ENCODE measurements around the gene PDYN. TPM values are rescaled to one million over a fixed set of nuclear protein-coding genes. Genes with fewer than 3 reads are reported as not detected.
A peak's percentile ranks its signal among the peaks of the same experiment; 100 is the strongest.

Gene PDYN
- total RNA-seq, 4 donors from 2014 or later, result not detected

- no peak for DNase-seq
- Histone ChIP-seq H3K4me3 (no peak overlapping the region), H3K4me1 (peaks cover 0 to 23% (median 0%) of the 10 kb centered on the region in 4 donors), H3K27ac (no peak overlapping the region), H3K36me3 (no peaks in the 10 kb centered on the region), H3K27me3 (no peaks in the 10 kb centered on the region), H3K9me3 (no peaks in the 10 kb centered on the region)
- no peak for TF ChIP-seq POLR2A (IDR thresholded peaks at IDR 0.05)
- TF ChIP-seq, protein P1, sequence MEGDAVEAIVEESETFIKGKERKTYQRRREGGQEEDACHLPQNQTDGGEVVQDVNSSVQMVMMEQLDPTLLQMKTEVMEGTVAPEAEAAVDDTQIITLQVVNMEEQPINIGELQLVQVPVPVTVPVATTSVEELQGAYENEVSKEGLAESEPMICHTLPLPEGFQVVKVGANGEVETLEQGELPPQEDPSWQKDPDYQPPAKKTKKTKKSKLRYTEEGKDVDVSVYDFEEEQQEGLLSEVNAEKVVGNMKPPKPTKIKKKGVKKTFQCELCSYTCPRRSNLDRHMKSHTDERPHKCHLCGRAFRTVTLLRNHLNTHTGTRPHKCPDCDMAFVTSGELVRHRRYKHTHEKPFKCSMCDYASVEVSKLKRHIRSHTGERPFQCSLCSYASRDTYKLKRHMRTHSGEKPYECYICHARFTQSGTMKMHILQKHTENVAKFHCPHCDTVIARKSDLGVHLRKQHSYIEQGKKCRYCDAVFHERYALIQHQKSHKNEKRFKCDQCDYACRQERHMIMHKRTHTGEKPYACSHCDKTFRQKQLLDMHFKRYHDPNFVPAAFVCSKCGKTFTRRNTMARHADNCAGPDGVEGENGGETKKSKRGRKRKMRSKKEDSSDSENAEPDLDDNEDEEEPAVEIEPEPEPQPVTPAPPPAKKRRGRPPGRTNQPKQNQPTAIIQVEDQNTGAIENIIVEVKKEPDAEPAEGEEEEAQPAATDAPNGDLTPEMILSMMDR (IDR thresholded peaks at IDR 0.05), result no peak
These were observed 47.5 kb downstream of the PDYN start for GRCh38 chr20:1946442-1946761.

GRCh38 chr20:1945660-1946059 is 48.2 kb downstream of the PDYN start:
- H3K4me1 ChIP-seq, result peaks cover 0 to 23% (median 0%) of the 10 kb centered on the region in 4 donors
- no peak overlapping the region for H3K4me3 ChIP-seq
- H3K36me3 ChIP-seq, result no peaks in the 10 kb centered on the region
- no peaks in the 10 kb centered on the region for H3K27me3 ChIP-seq
- TF ChIP-seq, protein P1 (IDR thresholded peaks at IDR 0.05), result no peak
- TF ChIP-seq POLR2A (IDR thresholded peaks at IDR 0.05), result no peak
- H3K27ac ChIP-seq, result peak overlapping the region in 2 of 4 donors; percentile 6 to 27
- DNase-seq, result no peak
- no peaks in the 10 kb centered on the region for H3K9me3 ChIP-seq

GRCh38 chr20:1945134-1945618 is 48.7 kb downstream of the PDYN start:
- no peaks in the 10 kb centered on the region for H3K9me3 ChIP-seq
- no peak overlapping the region for H3K4me3 ChIP-seq
- no peaks in the 10 kb centered on the region for H3K36me3 ChIP-seq
- H3K27me3 ChIP-seq, result no peaks in the 10 kb centered on the region
- no peak for TF ChIP-seq POLR2A (IDR thresholded peaks at IDR 0.05)
- TF ChIP-seq, protein P1 (IDR thresholded peaks at IDR 0.05), result no peak
- peaks cover 0 to 23% (median 0%) of the 10 kb centered on the region in 4 donors for H3K4me1 ChIP-seq
- H3K27ac ChIP-seq, result peak overlapping the region in 2 of 4 donors; percentile 6 to 27
- peak in 2 of 3 donors; percentile 31 to 65 for DNase-seq

- Histone ChIP-seq H3K4me1 (peaks cover 0 to 23% (median 0%) of the 10 kb centered on the region in 4 donors), H3K27ac (no peak overlapping the region), H3K9me3 (no peaks in the 10 kb centered on the region), H3K4me3 (no peak overlapping the region), H3K36me3 (no peaks in the 10 kb centered on the region), H3K27me3 (no peaks in the 10 kb centered on the region)
- DNase-seq, result no peak
- TF ChIP-seq, protein P1 (IDR thresholded peaks at IDR 0.05), result no peak
- no peak for TF ChIP-seq POLR2A (IDR thresholded peaks at IDR 0.05)
These were observed 49.3 kb downstream of the PDYN start for GRCh38 chr20:1944345-1945091.

DNA sequence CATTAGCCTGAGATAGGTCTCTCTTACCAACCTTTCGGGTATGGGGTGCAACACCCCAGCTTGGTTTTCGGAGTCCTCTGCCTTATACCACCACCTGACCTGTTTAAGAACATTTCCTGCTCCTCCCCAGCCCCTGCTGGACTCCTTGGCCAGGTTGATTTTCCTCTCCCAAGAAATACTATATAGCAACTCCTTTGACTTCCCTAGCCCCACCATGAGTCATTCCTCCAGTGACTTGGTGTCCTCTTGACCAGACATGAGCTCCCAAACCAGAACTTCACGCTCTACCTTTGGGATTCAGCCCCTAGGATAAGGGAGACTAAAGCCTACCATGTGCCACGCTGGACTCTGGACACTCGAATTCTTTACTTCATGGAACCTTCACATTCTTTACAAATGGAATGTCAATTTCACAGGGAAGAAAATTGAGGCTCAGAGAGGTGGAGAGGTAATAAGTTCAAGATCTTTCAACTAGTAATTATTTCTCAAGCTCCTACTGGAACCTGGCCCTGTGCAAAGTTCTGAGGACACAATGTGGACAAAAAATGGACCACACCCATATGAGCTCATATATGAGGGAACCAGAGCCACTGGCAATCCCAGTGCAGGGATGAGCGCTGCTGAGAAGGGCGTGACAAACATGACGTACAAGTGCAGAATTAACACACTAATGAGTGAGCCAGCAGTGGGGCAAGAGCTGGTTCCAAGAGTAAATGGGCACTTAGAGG is 50.4 kb downstream of the PDYN start:
- Histone ChIP-seq H3K9me3 (no peaks in the 10 kb centered on the region), H3K27me3 (no peaks in the 10 kb centered on the region), H3K4me3 (no peak overlapping the region), H3K36me3 (peaks cover 0 to 2% (median 0%) of the 10 kb centered on the region in 3 donors), H3K27ac (peak overlapping the region in 1 of 4 donors; percentile 69), H3K4me1 (peaks cover 0 to 23% (median 0%) of the 10 kb centered on the region in 4 donors)
- TF ChIP-seq POLR2A (IDR thresholded peaks at IDR 0.05), result no peak
- DNase-seq, result peak in 1 of 3 donors; percentile 84
